GM12865 (cell line): ENCODE data around the gene EFHD2.
"Not testable (repeated sequence)": the region's sequence is repeated elsewhere in the genome, so short reads cannot be mapped to it uniquely, and the experiment has no call there.

Experiments used
- DNase-seq: peaks from one replicate; pipeline ENCODE4 v3.0.0; 2010; ENCODE audit warnings: low read depth
- H3K4me3 ChIP-seq: 2 replicates; pipeline ENCODE4 v1.5.1; 2011; ENCODE audit warnings: mild to moderate bottlenecking, low read depth, low read length, control low read depth
- CTCF ChIP-seq: IDR thresholded peaks from 2 replicates; pipeline ENCODE4 v1.5.1; 2011; ENCODE audit warnings: low read length, control low read depth, low read depth, inconsistent platforms; ENCODE audit not compliant: insufficient read depth; ENCODE audit errors: missing control alignments

Gene EFHD2

GRCh38 chr1:15454256-15454655 lies 44.6 kb downstream of the EFHD2 start:
- TF ChIP-seq CTCF = no peak
- DNase-seq = no peak
- no peak overlapping the region for H3K4me3 ChIP-seq

- DNase-seq = peak; percentile 89
- no peak overlapping the region for H3K4me3 ChIP-seq
- no peak for TF ChIP-seq CTCF
Measured at GRCh38 chr1:15455522-15455921, 45.8 kb downstream of the EFHD2 start.

DNA sequence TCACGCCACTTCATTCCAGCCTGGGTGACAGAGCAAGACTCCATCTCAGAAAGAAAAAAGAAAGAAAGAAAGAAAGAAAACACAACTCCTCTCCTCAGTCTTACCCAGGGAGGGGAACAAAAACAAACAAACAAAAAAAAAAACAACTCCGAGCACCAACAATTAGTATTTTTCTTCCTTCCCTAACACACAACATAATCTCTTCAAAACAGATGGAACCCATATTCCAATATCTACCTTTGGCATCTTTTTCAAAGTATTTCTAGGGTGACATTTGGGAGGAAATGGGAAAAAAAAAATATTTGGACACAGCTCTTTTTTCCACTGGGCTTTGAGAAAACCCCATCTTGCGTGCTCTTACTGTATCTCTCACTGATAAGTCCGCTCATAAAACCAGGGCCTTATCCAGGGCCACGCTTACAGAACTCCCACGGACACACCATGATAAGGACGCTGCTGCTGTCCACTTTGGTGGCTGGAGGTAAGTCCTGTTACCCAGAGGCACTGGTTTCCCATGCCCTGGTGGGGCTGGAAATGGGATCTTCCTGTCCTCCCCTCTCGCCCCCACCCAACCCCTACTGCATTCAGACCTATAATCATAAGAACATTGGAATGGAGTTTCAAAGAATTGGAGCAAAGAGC lies 46.7 kb downstream of the EFHD2 start, which contains the start of gene CELA2A:
Gene CELA2A (plus strand): TSS at position 420 of the 642 bp plus-strand sequence. CDS start 22 bp downstream, at position 442.
- no peak for DNase-seq
- no peak for TF ChIP-seq CTCF
- no peak within 1 kb of the TSS for H3K4me3 ChIP-seq

DNA sequence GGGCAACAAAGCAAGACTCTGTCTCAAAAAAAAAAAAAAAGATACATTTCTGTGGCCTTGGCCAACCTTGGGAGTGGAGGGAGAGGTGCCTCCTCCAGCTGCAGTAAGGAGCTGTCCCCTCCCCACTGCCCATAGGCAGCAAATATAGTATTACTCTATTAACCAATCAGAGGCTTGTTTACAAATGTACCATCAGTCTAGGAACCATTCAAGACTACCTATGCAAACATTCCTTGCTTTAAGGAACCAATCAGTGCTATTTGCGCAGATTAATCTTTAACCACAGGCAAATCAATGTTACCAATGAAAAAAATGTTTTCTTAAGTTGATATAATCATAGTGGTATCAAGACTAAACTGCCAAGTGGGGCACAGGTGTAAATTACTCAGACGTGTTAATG lies 47.9 kb downstream of the EFHD2 start:
- H3K4me3 ChIP-seq = no peak overlapping the region
- DNase-seq = no peak
- no peak for TF ChIP-seq CTCF

DNA sequence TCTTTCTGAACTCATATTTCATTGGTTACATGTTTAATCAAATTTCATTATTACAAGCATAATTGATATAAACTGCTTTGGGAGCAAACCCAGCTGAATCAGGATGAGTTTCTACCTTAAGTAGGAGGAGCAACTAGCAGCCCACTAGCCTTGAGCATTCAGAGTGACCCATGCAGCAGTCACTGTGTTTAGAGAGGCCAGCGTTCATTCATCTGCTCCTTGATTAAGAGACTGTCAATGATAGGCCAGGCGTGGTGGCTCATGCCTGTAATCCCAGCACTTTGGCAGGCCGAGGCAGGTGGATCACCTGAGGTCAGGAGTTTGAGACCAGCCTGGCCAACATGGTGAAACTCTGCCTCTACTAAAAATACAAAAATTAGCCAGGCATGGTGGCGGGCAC lies 48.7 kb downstream of the EFHD2 start:
- H3K4me3 ChIP-seq, DNase-seq: not testable (repeated sequence)

DNA sequence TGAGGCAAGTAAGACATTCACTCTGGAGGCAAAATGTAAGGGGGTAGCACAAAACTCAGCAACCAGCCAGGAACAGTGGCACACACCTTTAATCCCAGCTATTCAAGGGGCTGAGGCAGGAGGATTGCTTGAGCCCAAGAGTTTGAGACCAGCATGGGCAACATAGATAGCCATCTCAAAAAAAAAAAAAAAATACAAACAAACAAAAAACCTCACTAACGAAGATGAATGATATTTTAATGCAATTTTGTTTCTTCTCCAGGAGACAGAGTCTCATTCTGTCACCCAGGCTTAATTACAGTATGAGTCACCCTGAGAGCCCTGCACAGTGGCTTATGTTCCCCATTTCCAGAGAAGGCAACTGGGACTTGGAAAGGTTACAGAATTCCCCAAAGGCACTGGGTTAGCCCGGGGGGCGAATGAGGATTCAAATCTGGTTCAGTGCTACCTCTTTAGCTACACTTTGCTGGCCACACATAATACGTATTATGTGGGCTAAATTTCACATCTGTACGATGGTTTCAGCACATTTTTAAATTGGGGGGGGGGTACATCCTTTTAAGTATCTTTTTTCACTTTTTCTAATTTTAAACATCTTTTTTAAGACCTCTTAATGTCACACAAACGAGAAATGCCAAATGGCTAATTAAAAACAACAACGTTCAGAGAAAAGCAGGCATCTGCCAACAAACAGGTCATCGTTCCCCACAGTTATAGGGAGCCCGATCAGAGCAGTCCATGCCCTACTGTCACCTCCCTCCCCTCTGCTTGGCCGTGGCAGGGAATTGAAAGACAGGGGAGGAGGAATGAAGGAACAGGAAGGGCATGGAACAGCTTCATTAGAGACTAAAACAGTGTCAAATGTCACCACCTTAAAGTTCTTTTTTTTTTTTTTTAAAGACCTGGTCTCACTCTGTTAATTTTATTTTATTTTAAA lies 50.4 kb downstream of the EFHD2 start:
- TF ChIP-seq CTCF = no peak
- no peak for DNase-seq
- H3K4me3 ChIP-seq = no peak overlapping the region

GRCh38 chr1:15460708-15461095 lies 51.0 kb downstream of the EFHD2 start:
- no peak overlapping the region for H3K4me3 ChIP-seq
- no peak for DNase-seq
- no peak for TF ChIP-seq CTCF

GRCh38 chr1:15463064-15463800 lies 53.5 kb downstream of the EFHD2 start:
- not testable (repeated sequence) for H3K4me3 ChIP-seq, DNase-seq

DNA sequence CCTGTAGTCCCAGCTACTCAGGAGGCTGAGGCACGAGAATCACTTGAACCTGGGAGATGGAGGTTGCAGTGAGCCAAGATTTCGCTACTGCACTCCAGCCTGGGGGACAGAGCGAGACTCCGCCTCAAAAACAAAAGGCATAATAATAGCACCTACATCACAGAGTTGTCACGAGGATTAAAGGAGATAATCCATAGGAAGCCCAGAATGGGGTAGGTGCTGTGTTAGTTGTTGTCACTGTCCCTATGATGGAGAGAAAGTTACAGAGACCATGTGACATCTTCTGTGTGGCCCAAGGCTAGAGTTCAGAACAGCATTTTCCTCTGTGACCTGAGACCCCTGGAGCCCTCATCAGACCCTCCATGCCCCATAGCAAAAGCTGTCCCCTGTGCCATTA lies 54.2 kb downstream of the EFHD2 start:
- DNase-seq, H3K4me3 ChIP-seq: not testable (repeated sequence)
